IMR-90 (cell line): Measurements from ENCODE around the gene THOP1. TPM values are rescaled to one million over a fixed set of nuclear protein-coding genes. Genes with fewer than 3 reads are reported as not detected.

Experiments
- ATAC-seq: fragments of 200-7000 bp; cut with Tn5 transposase; 2 replicates; pipeline ENCODE4 v1.9.1; 2020; ENCODE audit warnings: low read depth, mild to moderate bottlenecking, moderate library complexity
- BruUV-seq: library from RNA; stranded (reverse); fragments of 400-500 nt; replicated peaks from 2 replicates; lab custom pipeline; 2021; lab: Mats Ljungman, UMichigan
- CTCF ChIA-PET: fragments of 300-600 bp; formaldehyde crosslinking; extraction: SDS; loops from one replicate; lab custom pipeline; 2021; ENCODE audit warnings: antibody characterized with exemption; lab: Yijun Ruan, JAX
- POLR2A ChIA-PET: fragments of 300-600 bp; sonication (Branson Sonifier 250); formaldehyde crosslinking; loops from one replicate; lab custom pipeline; 2022; ENCODE audit warnings: antibody characterized with exemption; ENCODE audit not compliant: unreplicated experiment; lab: Charles Lee
- DNase-seq: peaks from one replicate; pipeline ENCODE4 v3.0.0; 2013
- H2AFZ ChIP-seq: replicated peaks from 2 replicates; pipeline ENCODE3; 2013; ENCODE audit warnings: low read length, mild to moderate bottlenecking; ENCODE audit not compliant: poor library complexity
- H2AK5ac ChIP-seq: 2 replicates; pipeline ENCODE4 v1.6.1; 2013; ENCODE audit warnings: low read depth, low read length, inconsistent platforms
- H2AK9ac ChIP-seq: replicated peaks from 2 replicates; pipeline ENCODE3; 2013; ENCODE audit warnings: mild to moderate bottlenecking, low read depth, low read length, moderate library complexity; ENCODE audit not compliant: poor library complexity
- H2BK120ac ChIP-seq: 2 replicates; pipeline ENCODE4 v1.6.1; 2013; ENCODE audit warnings: low read depth, low read length, inconsistent platforms
- H2BK15ac ChIP-seq: 3 replicates; pipeline ENCODE4 v1.6.1; 2013; ENCODE audit warnings: low read depth, low read length, inconsistent platforms
- H2BK20ac ChIP-seq: 2 replicates; pipeline ENCODE4 v1.6.1; 2013; ENCODE audit warnings: low read depth, mild to moderate bottlenecking, inconsistent platforms, low read length, moderate library complexity
- H2BK5ac ChIP-seq: 2 replicates; pipeline ENCODE4 v1.6.1; 2013; ENCODE audit warnings: mild to moderate bottlenecking, low read depth, low read length, inconsistent platforms; ENCODE audit not compliant: poor library complexity, severe bottlenecking
- H3K14ac ChIP-seq: replicated peaks from 2 replicates; pipeline ENCODE4 v1.6.1; 2013; ENCODE audit warnings: low read depth, low read length, inconsistent platforms
- H3K18ac ChIP-seq: 2 replicates; pipeline ENCODE4 v1.6.1; 2013; ENCODE audit warnings: low read depth, low read length, control low read depth
- H3K23ac ChIP-seq: 2 replicates; pipeline ENCODE4 v1.6.1; 2013; ENCODE audit warnings: low read depth, low read length, inconsistent platforms
- H3K27ac ChIP-seq: 2 replicates; pipeline ENCODE4 v1.5.1; 2013; ENCODE audit warnings: mild to moderate bottlenecking, control low read depth, low read length; ENCODE audit not compliant: insufficient read depth
- H3K27me3 ChIP-seq: 2 replicates; pipeline ENCODE4 v1.6.1; 2013; ENCODE audit warnings: low read length; ENCODE audit not compliant: control insufficient read depth, insufficient read depth
- H3K36me3 ChIP-seq: 2 replicates; pipeline ENCODE4 v1.6.1; 2013; ENCODE audit warnings: low read length, mixed read lengths; ENCODE audit not compliant: control insufficient read depth, insufficient read depth
- H3K4ac ChIP-seq: 2 replicates; pipeline ENCODE4 v1.6.1; 2013; ENCODE audit warnings: low read depth, low read length, inconsistent platforms
- H3K4me1 ChIP-seq: 2 replicates; pipeline ENCODE4 v1.6.1; 2013; ENCODE audit warnings: low read length, mixed read lengths; ENCODE audit not compliant: control insufficient read depth, insufficient read depth
- H3K4me2 ChIP-seq: 2 replicates; pipeline ENCODE4 v1.6.1; 2013; ENCODE audit warnings: low read depth, mild to moderate bottlenecking, control low read depth, low read length, moderate library complexity
- H3K4me3 ChIP-seq: 2 replicates; pipeline ENCODE4 v1.5.1; 2013; ENCODE audit warnings: low read depth, mild to moderate bottlenecking, control low read depth, low read length, moderate library complexity; ENCODE audit not compliant: insufficient read depth
- H3K56ac ChIP-seq: 2 replicates; pipeline ENCODE4 v1.6.1; 2013; ENCODE audit warnings: low read length, inconsistent platforms; ENCODE audit not compliant: insufficient read depth; ENCODE audit errors: extremely low read depth
- H3K79me1 ChIP-seq, 2 experiments: 2 replicates each; pipeline ENCODE4 v1.6.1; 2013; ENCODE audit warnings: low read length in 2 of 2, inconsistent platforms in 1 of 2, low read depth in 1 of 2
- H3K9ac ChIP-seq: 2 replicates; pipeline ENCODE4 v1.6.1; 2013; ENCODE audit warnings: low read depth, low read length, control low read depth
- H3K9me1 ChIP-seq: 2 replicates; pipeline ENCODE4 v1.6.1; 2013; ENCODE audit warnings: low read length, inconsistent platforms; ENCODE audit not compliant: insufficient read depth
- H3K9me3 ChIP-seq: 2 replicates; pipeline ENCODE4 v1.6.1; 2013; ENCODE audit warnings: low read length; ENCODE audit not compliant: control insufficient read depth, insufficient read depth
- H4K20me1 ChIP-seq: 2 replicates; pipeline ENCODE4 v1.6.1; 2013; ENCODE audit warnings: low read length, inconsistent platforms; ENCODE audit not compliant: insufficient read depth
- H4K5ac ChIP-seq: 2 replicates; pipeline ENCODE4 v1.6.1; 2013; ENCODE audit warnings: mild to moderate bottlenecking, low read depth, low read length, control low read depth
- H4K8ac ChIP-seq, 2 experiments: 2 replicates each; pipeline ENCODE4 v1.6.1; 2013; ENCODE audit warnings: low read depth in 2 of 2, low read length in 2 of 2, control low read depth in 1 of 2, inconsistent platforms in 1 of 2
- H4K91ac ChIP-seq: 2 replicates; pipeline ENCODE4 v1.6.1; 2013; ENCODE audit warnings: low read depth, low read length, inconsistent platforms; ENCODE audit not compliant: insufficient read depth
- CEBPB ChIP-seq: IDR thresholded peaks from 2 replicates; pipeline ENCODE4 v1.6.1; 2012; ENCODE audit warnings: low read depth, low read length, improper control_type of control experiment
- CHD1 ChIP-seq: IDR thresholded peaks from 2 replicates; pipeline ENCODE4 v1.6.1; 2012; ENCODE audit warnings: low read depth, low read length, improper control_type of control experiment
- ELK1 ChIP-seq: fragments of 150-350 bp; IDR thresholded peaks from 2 replicates; pipeline ENCODE4 v1.6.1; 2016; ENCODE audit warnings: low read depth, mild to moderate bottlenecking, low read length, moderate library complexity, borderline replicate concordance
- FOS ChIP-seq: fragments of 150-350 bp; IDR thresholded peaks from 2 replicates; pipeline ENCODE4 v1.6.1; 2016; ENCODE audit warnings: low read depth, low read length
- MAFK ChIP-seq: IDR thresholded peaks from 2 replicates; pipeline ENCODE4 v1.6.1; 2012; ENCODE audit warnings: low read depth, low read length, improper control_type of control experiment
- MAZ ChIP-seq: IDR thresholded peaks from 2 replicates; pipeline ENCODE4 v1.6.1; 2012; ENCODE audit warnings: low read depth, mild to moderate bottlenecking, low read length, improper control_type of control experiment, moderate library complexity, borderline replicate concordance
- MXI1 ChIP-seq: IDR thresholded peaks from 2 replicates; pipeline ENCODE4 v1.6.1; 2012; ENCODE audit warnings: low read depth, mild to moderate bottlenecking, low read length, moderate library complexity, borderline replicate concordance
- RCOR1 ChIP-seq: IDR thresholded peaks from 2 replicates; pipeline ENCODE4 v1.6.1; 2012; ENCODE audit warnings: mild to moderate bottlenecking, low read length, improper control_type of control experiment; ENCODE audit not compliant: insufficient replicate concordance
- SMC3 ChIP-seq: fragments of 150-350 bp; IDR thresholded peaks from 2 replicates; pipeline ENCODE4 v1.6.1; 2016; ENCODE audit warnings: low read depth, mild to moderate bottlenecking, antibody characterized with exemption, low read length, moderate library complexity
- USF2 ChIP-seq: fragments of 150-350 bp; IDR thresholded peaks from 2 replicates; pipeline ENCODE4 v1.6.1; 2017; ENCODE audit warnings: mild to moderate bottlenecking, antibody characterized with exemption, low read length, low read depth
- WGBS, 2 experiments: methylation state at CpG; one replicate each; pipeline versions ENCODE4 v1.1.5 to v1.1.7; 2013; ENCODE audit warnings: missing lambda C conversion rate in 2 of 2; ENCODE audit not compliant: insufficient read length in 1 of 2; ENCODE audit errors: extremely low coverage in 2 of 2; 5-methylcytosine and 5-hydroxymethylcytosine counted together
- dilution Hi-C: fragments of 300-500 bp; cut with HindIII; formaldehyde crosslinking; loops from one replicate; pipeline ENCODE4 v1.14.3; 2018; ENCODE audit warnings: low sequenced_read_pairs; ENCODE audit not compliant: unreplicated experiment
- in situ Hi-C: fragments of 300-500 bp; cut with MboI; formaldehyde crosslinking; loops from 3 replicates; pipeline ENCODE4 v1.14.3; 2019; ENCODE audit warnings: low sequenced_read_pairs, inconsistent platforms, mixed read lengths
- intact Hi-C: fragments of 100-400 bp; cut with micrococcal nuclease; formaldehyde crosslinking; loops from 2 replicates; pipeline ENCODE4 v1.10.0; 2022
- polyA plus RNA-seq, 3 experiments: library from polyadenylated mRNA; depleted of rRNA; stranded (reverse); fragments of >200 nt; gene quantifications; 2 replicates each; pipeline ENCODE4 v1.2.3, GENCODE V29; 2012; ENCODE audit warnings: low replicate concordance in 1 of 3
- total RNA-seq: library from RNA; depleted of rRNA; stranded (reverse); fragments of >200 nt; gene quantifications from 2 replicates; pipeline ENCODE4 v1.2.3, GENCODE V29; 2012

Gene THOP1
- total and polyA plus RNA-seq, 2 of the 4 experiments (the other 2 are of a cell fraction), result 57.5 to 91.9 TPM

- in situ Hi-C loops (no loop called here), dilution Hi-C loops (no loop called here), intact Hi-C loops (no loop called here)
- no peak overlapping the region for H4K5ac ChIP-seq
- no peak overlapping the region for H2BK15ac ChIP-seq
- POLR2A ChIA-PET, result no interaction called here
- peaks cover 43% of the 10 kb centered on the region for H3K36me3 ChIP-seq
- no peaks in the 10 kb centered on the region for H3K4me1 ChIP-seq
- H3K9me1 ChIP-seq, result no peaks in the 10 kb centered on the region
- no peak overlapping the region for H3K23ac ChIP-seq
- H2AK9ac ChIP-seq, result no peak overlapping the region
- no peak overlapping the region for H3K18ac ChIP-seq
- no peak overlapping the region for H2BK20ac ChIP-seq
- DNase-seq (no peak), ATAC-seq (no peak)
- H3K27ac ChIP-seq, result no peak overlapping the region
- 93% methylated on average over 29 of the region's 34 CpGs; no CpG with 5 or more reads in 1 of the 2 experiments for WGBS, 2 experiments
- no peak overlapping the region for H2AK5ac ChIP-seq
- TF ChIP-seq SMC3 (no peak), CHD1 (no peak), CEBPB (no peak), ELK1 (no peak), RCOR1 (no peak), FOS (no peak), MXI1 (no peak), MAZ (no peak), USF2 (no peak), MAFK (no peak)
- no TSS peak for BruUV-seq
- H3K56ac ChIP-seq, result no peak overlapping the region
- H4K20me1 ChIP-seq, result no peaks in the 10 kb centered on the region; the same call in 1 of the 2 replicates
- CTCF ChIA-PET, result no interaction called here
- H2BK120ac ChIP-seq, result no peak overlapping the region
- H3K4ac ChIP-seq, result no peak overlapping the region
- no peak overlapping the region for H4K91ac ChIP-seq
- no peak overlapping the region for H2BK5ac ChIP-seq
- H3K79me1 ChIP-seq, result no peaks in the 10 kb centered on the region; a peak in 1 of 4 replicates
- no peak overlapping the region for H3K4me2 ChIP-seq
- H3K9me3 ChIP-seq, result no peaks in the 10 kb centered on the region
- H3K4me3 ChIP-seq, result no peak overlapping the region
- no peaks in the 10 kb centered on the region for H3K27me3 ChIP-seq
- no peak overlapping the region for H3K14ac ChIP-seq
- no peak overlapping the region for H4K8ac ChIP-seq
- no peak overlapping the region for H3K9ac ChIP-seq
- peak overlapping the region; percentile 33 for H2AFZ ChIP-seq
These were observed 26.6 kb downstream of the THOP1 start for GRCh38 chr19:2811735-2812413.
